GM04504 (cell line): ENCODE results near the gene OPCML.

Experiments
- DNase-seq: peaks from one replicate; pipeline ENCODE4 v3.0.0-alpha.2; 2012; ENCODE audit warnings: low read depth

The OPCML gene

DNA sequence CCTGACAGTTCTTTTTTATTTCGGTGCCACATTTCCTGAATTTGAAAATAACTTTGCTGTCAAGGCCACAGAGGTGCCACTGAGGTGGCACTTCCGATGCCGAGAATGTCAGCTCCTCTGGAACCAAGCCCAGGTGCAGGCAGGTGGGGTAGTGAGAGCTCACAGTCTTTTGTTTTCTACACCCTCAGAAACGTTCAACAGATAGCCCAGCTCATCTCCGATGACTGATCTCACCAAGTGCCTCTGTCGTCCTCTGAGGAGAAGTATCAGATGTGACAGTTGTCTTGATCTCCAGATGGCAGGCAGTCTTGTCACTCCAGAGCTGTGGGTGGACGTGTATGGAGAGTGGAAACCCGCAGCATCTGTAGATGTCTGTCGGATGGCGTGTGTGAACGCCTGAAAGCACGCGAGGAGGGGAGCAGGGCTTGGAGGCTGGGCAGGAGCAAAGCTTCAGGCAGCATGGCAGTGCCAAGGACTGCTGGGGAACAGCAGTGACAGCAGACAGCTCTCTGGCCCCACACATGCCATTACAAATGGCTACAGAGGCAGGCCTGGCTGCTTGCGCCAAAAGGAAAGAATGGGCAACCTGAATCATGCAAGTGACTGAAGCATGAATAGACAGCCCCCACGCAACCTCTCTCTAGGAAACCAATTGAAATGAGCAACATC is 877.0 kb downstream of the OPCML start:
- peak; percentile 14 for DNase-seq

DNA sequence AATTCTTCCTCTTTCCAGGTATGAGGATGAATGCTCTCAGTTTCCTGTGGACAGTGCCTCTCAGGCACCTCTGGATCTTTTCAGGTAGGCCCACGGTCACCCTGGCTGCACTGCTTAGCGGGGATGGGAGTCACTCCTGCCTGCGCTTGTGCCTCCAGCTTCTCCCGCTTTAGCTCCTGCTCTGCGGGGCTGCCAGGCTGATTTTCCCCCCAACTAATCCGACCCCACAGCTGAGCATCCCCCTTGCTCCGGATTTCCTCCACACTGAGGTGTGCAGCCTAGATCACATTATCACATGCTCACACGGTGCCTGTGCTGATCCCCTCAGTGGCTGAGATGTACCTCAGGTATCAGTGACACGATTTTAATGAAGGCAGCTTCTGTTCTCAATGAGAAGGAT is 879.1 kb downstream of the OPCML start:
- no peak for DNase-seq

DNA sequence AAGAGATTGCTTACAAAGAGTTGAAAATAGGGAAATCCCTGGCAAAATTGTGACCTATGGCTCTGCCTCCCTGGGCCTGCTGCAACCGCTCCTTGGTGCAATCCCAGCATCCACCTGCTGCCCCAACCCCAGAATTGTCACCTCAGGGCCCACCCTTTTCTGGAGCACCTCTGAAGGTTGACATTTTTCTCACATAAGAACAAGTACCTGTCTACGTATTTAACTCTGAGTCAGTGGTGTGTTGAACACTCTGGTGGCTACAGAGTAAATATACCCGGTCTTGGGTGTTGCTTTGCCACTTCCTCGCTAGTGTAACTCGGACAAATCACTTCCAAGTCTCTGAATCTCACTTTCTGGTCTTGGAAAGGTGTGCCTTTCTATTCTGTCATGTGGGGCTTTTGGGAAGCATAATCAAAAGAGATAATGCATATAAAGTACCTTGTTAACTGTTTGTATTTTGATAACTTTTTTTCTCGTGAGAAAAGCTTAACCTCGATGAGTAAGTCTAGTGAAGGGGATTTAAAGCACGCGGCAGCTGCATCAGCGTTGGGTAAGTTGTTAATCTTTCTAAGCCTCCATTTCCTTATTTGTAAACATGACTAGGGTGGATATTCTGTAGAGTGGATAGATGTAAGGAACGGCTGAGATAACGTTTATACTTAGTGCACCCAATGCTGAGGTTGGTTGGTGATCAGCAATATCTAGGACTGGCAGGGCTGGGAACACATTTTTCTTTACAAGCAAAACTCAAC is 881.2 kb downstream of the OPCML start:
- no peak for DNase-seq

DNA sequence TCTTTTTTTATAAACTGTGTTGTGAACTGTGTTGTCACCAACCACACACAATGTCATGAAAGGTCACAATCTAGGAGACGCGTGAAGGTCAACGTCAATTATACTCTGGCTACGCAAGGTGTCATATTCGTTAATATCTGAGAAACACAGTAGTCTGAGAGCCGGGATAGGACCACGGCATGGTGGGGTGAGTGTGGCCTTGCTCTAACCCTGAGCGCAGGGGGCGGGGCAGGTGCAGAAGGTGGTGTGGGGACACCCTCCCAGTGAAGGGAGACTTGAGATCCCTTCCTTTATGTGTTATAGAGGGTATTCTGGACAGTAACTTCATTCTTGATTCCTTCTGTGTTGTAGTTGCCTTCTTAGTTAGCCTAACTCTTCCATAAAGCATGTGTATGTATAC is 883.0 kb downstream of the OPCML start:
- DNase-seq: no peak

DNA sequence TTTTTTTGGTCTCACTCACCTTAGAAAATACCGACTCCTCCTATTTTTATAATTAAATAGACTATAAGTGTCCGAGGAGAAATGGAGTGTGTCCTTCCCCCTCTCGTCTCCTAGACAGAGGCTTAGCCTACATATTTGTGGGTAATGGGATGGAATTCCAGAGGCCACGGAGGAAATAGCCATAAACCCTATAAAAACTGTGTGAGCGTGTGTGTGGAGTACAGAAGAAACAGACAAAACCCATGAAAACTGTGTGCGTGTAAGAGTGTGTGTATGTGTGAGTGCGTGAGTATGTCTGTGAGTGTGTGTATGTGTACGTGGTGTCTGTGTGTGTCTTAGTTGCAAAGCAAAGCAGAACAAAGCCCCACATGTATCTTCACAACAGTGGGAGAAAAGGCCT is 883.5 kb downstream of the OPCML start:
- DNase-seq: no peak

DNA sequence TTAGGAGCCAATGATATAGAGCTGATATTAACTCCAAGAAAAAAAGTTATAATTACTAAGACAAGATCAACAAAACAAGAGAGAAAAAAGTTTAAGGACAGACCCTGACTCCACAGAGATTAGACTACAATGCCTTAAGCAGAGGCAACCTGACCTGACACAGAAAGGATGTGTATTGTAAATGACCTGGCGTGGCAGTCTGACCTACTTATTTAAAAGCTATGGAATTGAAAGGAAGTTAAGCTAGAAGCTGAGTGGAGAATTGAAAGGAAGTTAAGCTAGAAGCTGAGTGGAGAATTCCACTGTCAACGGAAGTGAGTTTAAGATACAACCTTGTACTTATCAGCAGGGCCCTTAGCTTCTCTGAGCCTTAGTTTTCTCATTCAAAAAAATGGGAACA is 885.4 kb downstream of the OPCML start:
- DNase-seq: no peak

DNA sequence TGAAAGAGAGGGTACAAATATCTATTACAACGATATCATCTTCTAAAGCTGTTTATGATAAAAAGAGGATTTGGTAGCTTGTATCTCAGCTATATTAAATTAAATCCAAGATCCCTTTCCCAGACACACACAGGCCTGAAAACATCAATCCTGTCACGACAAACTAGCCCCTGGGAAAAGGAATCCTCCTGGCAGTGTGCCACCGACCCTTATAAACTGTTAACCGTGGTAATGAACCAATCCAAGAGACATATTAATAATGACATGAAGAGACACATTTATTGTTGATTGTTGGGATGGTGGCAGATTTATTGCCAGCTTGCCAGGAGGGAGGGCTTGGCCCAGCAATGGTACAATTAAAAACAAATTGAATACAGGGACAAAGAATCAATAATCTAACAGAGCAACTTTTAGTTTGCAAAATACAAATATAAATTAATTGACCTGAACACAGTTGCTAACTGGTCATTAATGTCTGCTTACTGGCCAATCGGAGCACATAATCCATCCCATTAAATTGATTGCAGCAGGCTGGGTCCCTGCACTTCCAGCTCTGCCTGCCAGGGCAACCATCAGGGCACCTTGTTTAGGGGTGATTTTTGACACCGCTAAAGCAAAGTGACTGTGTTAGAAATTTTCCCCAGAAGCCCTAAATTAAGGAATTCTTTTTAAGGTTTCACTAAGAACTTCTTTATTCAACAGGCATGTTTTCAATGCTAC is 887.6 kb downstream of the OPCML start:
- no peak for DNase-seq

DNA sequence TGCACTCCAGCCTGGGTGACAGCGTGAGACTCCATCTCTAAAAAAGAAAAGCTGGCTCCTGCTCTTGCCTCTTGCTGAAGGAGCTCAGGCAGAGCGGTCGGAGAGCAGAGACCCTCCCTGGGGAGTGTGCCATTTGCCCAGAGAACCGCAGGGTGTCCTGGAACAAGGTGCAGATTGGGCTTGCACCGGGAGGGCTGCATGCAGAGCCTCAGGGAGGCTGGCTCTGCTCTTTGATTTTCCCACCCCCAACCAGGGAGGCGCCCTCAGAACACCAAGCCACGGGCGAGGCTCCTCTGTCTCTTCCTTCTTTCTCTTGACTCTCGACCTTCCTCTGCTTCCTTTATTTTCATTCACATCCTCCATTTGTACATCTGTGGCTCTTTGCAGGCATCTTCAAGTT is 889.1 kb downstream of the OPCML start:
- DNase-seq: no peak

DNA sequence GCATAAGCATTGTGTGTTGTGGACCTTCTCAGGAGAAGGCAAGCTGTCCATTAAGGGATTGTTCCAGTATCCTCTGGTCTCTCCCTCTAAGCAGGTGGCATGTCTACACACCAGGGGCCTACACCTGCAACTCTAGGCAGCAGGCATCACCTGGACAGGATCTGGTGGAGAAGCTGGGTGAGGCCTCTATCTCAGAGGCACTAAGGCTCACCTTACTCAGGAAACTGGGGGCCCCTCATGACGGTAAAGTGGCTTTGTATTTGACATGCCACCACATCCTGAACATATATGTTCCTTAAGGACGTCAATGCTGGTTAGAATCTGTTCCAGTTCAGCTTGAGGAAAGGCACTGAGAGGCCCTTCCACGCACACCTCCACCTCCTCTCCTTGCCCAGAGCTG is 891.3 kb downstream of the OPCML start:
- no peak for DNase-seq

DNA sequence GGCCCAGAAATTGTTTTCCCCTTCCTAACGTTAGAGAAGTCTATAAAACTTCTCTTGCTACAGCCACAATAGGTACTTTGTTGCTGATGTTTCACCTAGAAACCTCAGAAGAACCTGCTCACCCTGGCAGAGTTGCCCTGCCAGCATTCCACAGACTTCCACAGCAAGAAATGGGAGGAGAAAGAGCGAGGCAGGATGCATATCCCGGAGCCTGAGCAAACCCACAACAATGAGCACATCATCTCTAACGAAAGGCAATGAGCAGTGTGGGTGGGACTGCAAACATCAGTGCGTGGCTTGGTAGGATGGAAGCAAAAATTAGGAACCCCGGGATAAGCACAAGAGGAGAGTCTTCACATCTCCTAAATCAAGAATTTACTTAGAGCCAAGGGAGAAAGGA is 892.3 kb downstream of the OPCML start:
- no peak for DNase-seq

DNA sequence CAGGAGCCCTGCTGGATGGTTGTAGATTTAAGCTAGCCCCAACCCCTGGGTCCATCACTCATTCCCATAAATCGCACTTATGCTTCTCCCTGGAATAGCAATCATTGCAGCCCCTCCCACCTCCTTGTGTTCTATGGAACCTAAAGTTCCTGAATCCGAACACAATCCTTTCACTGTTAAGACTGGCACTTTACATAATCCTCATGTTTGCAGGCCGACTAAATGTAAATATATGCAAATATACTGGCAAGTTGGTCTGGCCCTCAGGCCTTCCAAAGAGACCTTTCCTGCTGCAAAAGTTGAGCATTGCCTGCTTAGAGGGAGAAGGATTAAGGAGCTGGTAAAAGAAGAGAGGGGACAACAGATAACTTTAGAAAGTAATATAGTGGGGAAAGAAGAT is 892.9 kb downstream of the OPCML start:
- no peak for DNase-seq

DNA sequence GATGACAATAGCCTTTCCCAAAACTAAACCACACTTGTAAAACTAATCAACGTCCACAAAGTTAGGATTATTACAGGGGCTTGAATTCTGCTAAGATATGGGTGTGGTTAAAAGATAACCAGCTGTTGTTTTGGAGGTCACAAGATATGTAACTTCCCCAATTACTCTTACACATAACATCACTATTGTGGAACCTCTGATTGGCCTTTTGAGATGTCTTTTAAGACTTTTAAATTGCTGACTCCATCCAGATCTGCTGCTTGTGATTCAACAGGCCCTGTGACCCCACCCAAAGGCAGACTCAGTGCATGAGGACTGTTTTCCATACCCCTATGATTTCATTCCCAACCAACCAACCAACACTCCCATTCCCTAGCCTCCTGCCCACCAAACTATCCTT is 893.9 kb downstream of the OPCML start:
- DNase-seq: no peak

DNA sequence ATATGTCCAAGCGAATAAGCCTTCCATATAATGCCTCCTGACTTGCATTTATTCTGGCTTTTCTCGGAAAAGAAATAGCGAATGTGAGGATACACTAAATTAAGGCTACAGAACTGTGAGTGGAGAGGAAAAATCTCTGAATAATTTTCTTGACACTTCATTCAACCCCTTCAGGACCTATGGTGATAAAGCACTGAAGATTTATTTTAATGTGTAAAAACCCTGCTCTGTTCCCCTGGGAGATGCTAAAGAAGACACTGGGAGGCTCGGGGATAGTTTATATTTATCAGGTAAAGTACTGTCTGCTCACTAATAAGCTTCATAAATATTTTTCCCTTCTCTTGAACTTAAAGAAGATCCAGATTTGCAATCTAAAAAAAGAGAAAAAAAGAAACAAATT is 895.8 kb downstream of the OPCML start:
- no peak for DNase-seq

DNA sequence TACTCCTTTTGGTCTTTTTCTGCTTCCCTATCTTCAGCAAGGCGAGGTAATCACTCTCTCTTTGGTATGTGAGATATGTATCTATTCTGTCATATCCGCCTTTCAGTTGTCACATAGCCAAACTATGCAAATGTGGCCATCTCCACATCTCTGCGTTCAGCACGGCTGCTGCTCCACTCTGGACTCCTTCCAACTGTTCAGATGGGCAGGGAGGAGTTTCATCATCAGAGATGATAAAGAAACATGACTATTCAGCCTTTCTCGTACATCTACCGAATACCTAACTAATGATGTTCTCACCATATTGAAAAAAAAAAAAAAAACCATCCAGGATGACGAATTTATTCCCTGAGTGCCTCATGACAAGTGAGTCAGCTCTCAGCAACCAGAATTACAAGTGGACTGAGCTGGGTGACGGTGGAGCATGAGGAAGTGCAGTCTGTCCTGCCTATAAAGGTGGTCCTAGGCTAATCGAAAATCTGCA is 899.6 kb downstream of the OPCML start:
- DNase-seq: peak; percentile 98

DNA sequence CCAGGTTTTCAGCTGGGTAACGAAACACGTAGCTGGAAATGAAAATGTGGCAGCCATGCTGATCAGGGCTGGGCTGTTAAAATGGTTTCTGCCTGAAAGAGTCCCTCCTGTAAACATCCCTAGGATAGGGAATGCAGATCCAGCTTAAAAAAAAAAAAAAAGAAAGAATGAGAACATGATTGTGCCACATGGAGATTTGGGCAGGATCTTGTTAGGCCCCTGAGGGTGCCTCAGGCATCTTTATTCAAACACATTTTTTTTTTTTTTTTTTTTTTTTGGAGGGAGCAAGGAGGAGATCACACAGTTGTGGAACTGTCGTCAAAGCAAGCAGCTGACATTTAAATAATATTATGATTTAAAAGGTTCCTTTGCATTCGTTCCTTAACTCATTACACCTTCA is 900.3 kb downstream of the OPCML start:
- peak; percentile 12 for DNase-seq

DNA sequence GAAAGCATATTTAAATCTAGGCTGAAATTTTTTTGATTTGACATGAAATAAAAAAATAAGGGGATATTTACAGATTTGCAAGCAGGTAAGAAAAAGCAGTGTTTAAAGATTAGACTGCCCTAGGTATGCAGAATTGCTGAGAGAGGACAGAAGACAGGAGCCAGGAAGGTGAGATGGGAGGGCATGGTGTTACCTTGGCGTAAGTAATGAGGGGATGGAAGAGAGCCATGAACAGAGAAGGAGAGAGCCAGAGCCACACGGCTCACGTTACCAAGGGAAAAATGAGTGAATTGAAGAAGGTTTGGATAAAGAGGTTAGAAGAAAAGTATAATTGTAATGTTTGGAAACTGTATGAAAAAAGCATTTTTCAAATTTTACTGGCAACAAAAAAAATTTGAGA is 904.3 kb downstream of the OPCML start:
- DNase-seq: no peak

DNA sequence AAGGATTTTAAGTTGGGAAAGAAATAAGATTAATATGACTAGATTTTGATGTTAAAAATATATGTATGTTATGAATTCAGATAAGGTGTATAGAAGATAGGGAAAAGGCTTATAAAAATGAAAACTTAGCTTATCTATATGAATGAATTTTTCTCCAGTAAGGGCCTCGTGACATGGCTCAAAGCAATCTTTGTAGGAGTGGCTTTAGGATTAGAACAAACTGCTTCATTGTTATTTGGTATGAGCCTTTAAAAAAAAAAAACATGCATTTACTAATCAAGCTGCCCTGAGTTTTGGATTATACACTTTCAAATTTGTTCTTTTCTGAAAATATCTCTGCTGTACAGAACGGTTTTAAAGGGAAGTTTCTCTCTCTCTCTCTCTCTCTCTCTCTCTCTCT is 905.9 kb downstream of the OPCML start:
- DNase-seq: no peak

DNA sequence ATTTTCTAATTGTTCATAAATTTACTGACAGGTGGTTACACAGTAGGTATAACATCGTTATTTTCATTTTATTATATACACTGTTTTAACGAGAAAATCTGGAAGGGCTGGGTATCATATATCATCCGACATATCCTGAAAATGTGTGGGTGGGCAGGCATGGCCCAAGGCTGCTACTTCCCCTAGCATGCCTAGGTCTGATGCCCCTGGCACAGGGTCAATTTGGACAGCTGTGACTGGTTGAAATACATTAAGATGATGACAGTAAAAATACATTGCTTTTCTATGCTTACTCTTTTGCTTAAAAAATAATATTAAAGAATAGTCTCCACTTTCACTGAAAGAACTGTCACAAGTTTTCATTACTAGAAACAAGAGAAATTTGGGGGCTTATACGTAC is 908.8 kb downstream of the OPCML start:
- no peak for DNase-seq

DNA sequence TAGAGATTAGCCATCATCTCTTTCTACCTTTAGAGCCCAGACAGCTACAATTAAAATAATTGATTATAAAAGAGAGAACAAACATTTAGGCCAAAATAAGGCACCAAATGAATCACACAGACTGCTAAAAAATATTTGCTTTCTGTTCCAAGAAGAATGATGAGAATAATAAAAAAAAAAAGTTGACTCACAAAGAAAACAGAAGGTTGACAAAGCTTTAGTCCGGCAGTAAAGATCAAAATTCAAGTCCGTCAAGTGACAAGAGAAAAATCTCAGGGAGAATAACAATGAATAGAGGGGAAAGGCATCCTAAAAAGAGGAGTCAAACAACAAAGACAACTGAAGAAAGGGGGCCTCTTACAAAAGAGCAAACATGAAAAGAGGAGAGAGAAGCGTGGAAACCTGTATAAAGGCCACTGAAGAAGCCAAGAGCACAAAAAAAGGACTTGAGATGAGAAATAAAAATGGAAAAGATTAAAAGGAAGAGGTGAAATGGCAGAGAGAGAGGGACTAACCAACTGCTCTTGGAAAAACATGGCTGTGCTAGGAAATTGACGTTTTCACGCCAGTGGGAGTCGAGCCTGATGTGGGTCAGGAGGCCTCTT is 910.2 kb downstream of the OPCML start:
- DNase-seq: no peak

DNA sequence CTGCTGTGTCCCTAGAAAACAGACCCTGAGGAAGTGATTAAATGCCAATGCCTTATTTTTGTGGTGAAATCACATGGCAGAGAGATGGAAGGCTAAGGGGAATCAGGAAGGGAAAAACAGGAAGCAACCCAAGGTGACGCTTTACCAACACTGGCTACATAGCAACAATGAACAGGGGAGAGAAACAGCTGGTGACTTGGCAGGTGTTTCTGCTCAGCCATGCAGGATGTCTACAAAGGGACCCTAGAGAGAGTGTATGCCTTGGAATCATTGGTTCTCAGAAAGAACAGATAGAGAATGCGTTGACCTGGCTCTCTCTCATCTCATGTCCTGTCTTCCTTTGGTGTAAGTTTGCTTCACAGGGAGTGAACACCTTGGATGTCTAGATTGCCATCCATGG is 911.9 kb downstream of the OPCML start:
- DNase-seq: no peak

DNA sequence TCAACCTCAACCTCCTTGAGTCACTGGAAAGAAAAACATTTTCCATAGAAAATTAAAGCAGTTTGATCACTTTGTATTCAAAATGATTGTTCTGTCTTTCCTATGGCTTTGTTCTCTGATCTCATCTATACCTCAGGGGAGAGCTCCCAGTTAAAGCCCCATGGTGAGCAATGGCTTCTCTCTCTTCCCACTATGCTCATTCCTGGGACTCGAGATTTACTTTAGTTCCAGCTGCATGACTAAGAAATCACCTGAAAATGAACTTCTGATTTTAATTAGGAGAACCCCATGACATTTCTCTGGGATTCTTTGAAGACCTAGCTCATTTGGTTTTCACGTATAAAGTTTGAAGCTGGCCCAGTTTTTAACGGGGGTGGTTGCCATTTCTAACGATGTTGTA is 921.5 kb downstream of the OPCML start:
- DNase-seq: no peak

DNA sequence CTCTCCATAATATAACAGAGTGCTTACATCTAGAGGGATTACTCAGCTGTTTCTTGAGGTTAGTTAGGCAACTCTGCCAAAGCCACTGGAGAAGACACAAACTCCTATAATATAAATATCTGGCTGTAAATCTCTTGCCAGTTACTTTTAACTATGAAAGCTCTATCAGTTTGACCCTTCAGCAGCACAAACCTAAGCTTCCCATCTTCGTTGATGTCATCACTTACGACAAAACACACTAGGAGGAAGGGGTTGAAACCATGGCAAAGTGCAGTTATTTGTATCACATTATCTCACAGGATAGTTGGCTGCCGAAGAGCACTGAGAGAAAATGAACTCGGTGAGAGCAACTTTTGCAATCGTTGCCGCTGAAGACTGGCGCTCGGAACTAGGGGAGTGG is 922.1 kb downstream of the OPCML start:
- no peak for DNase-seq

DNA sequence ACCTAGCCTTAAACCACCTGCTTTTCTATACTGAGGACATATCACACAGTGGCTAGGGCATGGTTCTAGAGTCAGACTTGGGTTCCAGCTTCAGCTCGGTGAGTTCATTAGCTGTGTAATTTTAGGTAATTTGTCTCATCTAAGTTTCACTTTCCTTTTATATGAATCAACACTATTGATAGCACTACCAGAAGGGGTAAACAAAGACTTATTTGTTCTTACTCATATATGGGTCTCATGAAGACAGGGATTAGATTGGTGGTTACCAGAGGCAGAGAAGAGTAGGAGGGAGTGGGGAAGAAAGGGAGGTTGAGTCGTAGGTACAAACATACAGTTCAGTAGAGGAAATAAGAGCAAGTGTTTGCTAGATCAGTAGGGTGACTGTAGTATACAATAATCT is 924.7 kb downstream of the OPCML start:
- DNase-seq: no peak
